B cell (primary cell): ENCODE results near the gene KRT80. TPM values are rescaled to one million over a fixed set of nuclear protein-coding genes. Genes with fewer than 3 reads are reported as not detected.

ENCODE experiments used
- ATAC-seq: fragments of 200-7000 bp; cut with Tn5 transposase; one replicate; pipeline ENCODE4 v1.10.0; 2021; ENCODE audit warnings: low read depth, mild to moderate bottlenecking, moderate number of reproducible peaks, moderate library complexity
- CTCF ChIA-PET: fragments of 350-600 bp; sonication (Branson Sonifier 250); formaldehyde crosslinking; loops from one replicate; lab custom pipeline; 2021; ENCODE audit warnings: antibody characterized with exemption, inconsistent platforms; lab: Charles Lee
- POLR2A ChIA-PET: fragments of 350-600 bp; sonication (Branson Sonifier 250); formaldehyde crosslinking; loops from one replicate; lab custom pipeline; 2021; ENCODE audit warnings: antibody characterized with exemption; lab: Charles Lee
- DNase-seq: peaks from one replicate; pipeline ENCODE4 v3.0.0; 2013
- H2AFZ ChIP-seq: 2 replicates; pipeline ENCODE4 v1.6.1; 2012; ENCODE audit warnings: mild to moderate bottlenecking, low read depth, low read length; ENCODE audit not compliant: insufficient read depth, poor library complexity, severe bottlenecking
- H3K27ac ChIP-seq, 2 donors: 1 replicate in 1 of 2; 2 replicates in 1 of 2; pipeline ENCODE4 v1.5.1; 2012 to 2013; ENCODE audit warnings: low read length in 2 of 2, mild to moderate bottlenecking in 2 of 2, moderate library complexity in 1 of 2
- H3K27me3 ChIP-seq, 4 experiments: fragments of 200-600 bp in 1 of 4; sonication (generic) in 1 of 4; replicated peaks in 1 of 4; 1 replicate in 2 of 4; 2 replicates in 2 of 4; pipeline versions ENCODE4 v1.6.1 to v1.7.0; 2013 to 2016; ENCODE audit warnings: low read length in 3 of 4, mild to moderate bottlenecking in 2 of 4, mixed read lengths in 1 of 4, moderate library complexity in 1 of 4; ENCODE audit not compliant: insufficient read depth in 4 of 4, control insufficient read depth in 3 of 4; ENCODE audit errors: control extremely low read depth in 1 of 4
- H3K36me3 ChIP-seq, 2 experiments: replicated peaks in 1 of 2; 1 replicate in 1 of 2; 2 replicates in 1 of 2; pipeline versions ENCODE4 v1.6.1 to v1.7.1; 2013; ENCODE audit warnings: low read length in 1 of 2; ENCODE audit not compliant: insufficient read depth in 2 of 2, control insufficient read depth in 1 of 2; ENCODE audit errors: control extremely low read depth in 1 of 2, extremely low read depth in 1 of 2
- H3K4me1 ChIP-seq, 2 donors: fragments of 200-600 bp in 1 of 2; sonication (generic) in 1 of 2; 1 replicate in 1 of 2; 2 replicates in 1 of 2; pipeline versions ENCODE4 v1.5.1 to v1.6.1; 2013 to 2017; ENCODE audit warnings: low read length in 2 of 2; ENCODE audit not compliant: control insufficient read depth in 2 of 2, insufficient read depth in 2 of 2
- H3K4me2 ChIP-seq: replicated peaks from 2 replicates; pipeline ENCODE3; 2012; ENCODE audit warnings: mild to moderate bottlenecking, low read depth, low read length; ENCODE audit not compliant: poor library complexity, severe bottlenecking
- H3K4me3 ChIP-seq, 5 experiments: fragments of 200-600 bp in 1 of 5; sonication (generic) in 1 of 5; 1 replicate in 3 of 5; 2 replicates in 2 of 5; pipeline versions ENCODE4 v1.5.1 to v1.7.0; 2011 to 2016; ENCODE audit warnings: low read length in 4 of 5, mild to moderate bottlenecking in 4 of 5, low read depth in 2 of 5, control low read depth in 1 of 5, moderate library complexity in 1 of 5; ENCODE audit not compliant: insufficient read depth in 1 of 5; ENCODE audit errors: control extremely low read depth in 1 of 5, extremely low read depth in 1 of 5
- H3K79me2 ChIP-seq: fragments of 200-600 bp; sonication (generic); one replicate; pipeline ENCODE4 v1.6.0; 2016; ENCODE audit warnings: low read length; ENCODE audit not compliant: control insufficient read depth, insufficient read depth
- H3K9ac ChIP-seq: fragments of 200-600 bp; sonication (generic); 2 replicates; pipeline ENCODE4 v1.6.1; 2017; ENCODE audit warnings: mild to moderate bottlenecking, low read length, moderate library complexity
- H3K9me3 ChIP-seq, 3 donors: one replicate each; pipeline versions ENCODE4 v1.6.1 to v1.7.1; 2013; ENCODE audit warnings: low read length in 2 of 3; ENCODE audit not compliant: control insufficient read depth in 2 of 3, insufficient read depth in 1 of 3; ENCODE audit errors: control extremely low read depth in 1 of 3
- H4K20me1 ChIP-seq: 2 replicates; pipeline ENCODE4 v1.6.0; 2012; ENCODE audit warnings: mild to moderate bottlenecking, low read length; ENCODE audit not compliant: insufficient read depth, control insufficient read depth, poor library complexity, severe bottlenecking
- H3K27ac Mint-ChIP-seq: one replicate; pipeline ENCODE4 v1.8.0; 2021; ENCODE audit warnings: mixed read lengths
- H3K27me3 Mint-ChIP-seq: one replicate; pipeline ENCODE4 v1.8.0; 2021; ENCODE audit warnings: mixed read lengths
- H3K4me1 Mint-ChIP-seq: one replicate; pipeline ENCODE4 v1.8.0; 2021; ENCODE audit warnings: mixed read lengths
- H3K4me3 Mint-ChIP-seq: one replicate; pipeline ENCODE4 v1.8.0; 2021; ENCODE audit warnings: mixed read lengths
- H3K9me3 Mint-ChIP-seq: one replicate; pipeline ENCODE4 v1.8.0; 2022; ENCODE audit warnings: mixed read lengths; ENCODE audit not compliant: insufficient read depth
- EZH2 ChIP-seq: IDR thresholded peaks from 2 replicates; pipeline ENCODE4 v1.6.1; 2012; ENCODE audit warnings: borderline replicate concordance, low read depth, mild to moderate bottlenecking, moderate library complexity, low read length; ENCODE audit not compliant: insufficient read depth, poor library complexity, severe bottlenecking
- WGBS: methylation state at CpG from one replicate; pipeline ENCODE4 v1.1.5; 2013; ENCODE audit warnings: missing lambda C conversion rate; ENCODE audit not compliant: insufficient coverage; 5-methylcytosine and 5-hydroxymethylcytosine counted together
- intact Hi-C: fragments of 100-400 bp; cut with micrococcal nuclease; formaldehyde crosslinking; loops from one replicate; pipeline ENCODE4 v1.10.0; 2022
- polyA plus RNA-seq: library from polyadenylated mRNA; depleted of rRNA; stranded (reverse); fragments of >200 nt; gene quantifications from 2 replicates; pipeline ENCODE4 v1.2.3, GENCODE V29; 2012
- total RNA-seq, 2 donors: library from RNA; stranded (reverse); fragments of 120-200 nt in 1 of 2; gene quantifications; 1 replicate in 1 of 2; 2 replicates in 1 of 2; pipeline versions ENCODE4 v1.2.3 to v1.2.4, GENCODE V29; 2013 to 2022
- TF ChIP-seq, protein P1 (sequence below): fragments of 200-600 bp; IDR thresholded peaks from one replicate; pipeline ENCODE4 v1.8.0; 2022; ENCODE audit warnings: antibody characterized with exemption, mild to moderate bottlenecking

Gene KRT80
- total and polyA plus RNA-seq, 2 donors (not counting 1 experiment from before 2014, with no cell fraction given), result not detected

DNA sequence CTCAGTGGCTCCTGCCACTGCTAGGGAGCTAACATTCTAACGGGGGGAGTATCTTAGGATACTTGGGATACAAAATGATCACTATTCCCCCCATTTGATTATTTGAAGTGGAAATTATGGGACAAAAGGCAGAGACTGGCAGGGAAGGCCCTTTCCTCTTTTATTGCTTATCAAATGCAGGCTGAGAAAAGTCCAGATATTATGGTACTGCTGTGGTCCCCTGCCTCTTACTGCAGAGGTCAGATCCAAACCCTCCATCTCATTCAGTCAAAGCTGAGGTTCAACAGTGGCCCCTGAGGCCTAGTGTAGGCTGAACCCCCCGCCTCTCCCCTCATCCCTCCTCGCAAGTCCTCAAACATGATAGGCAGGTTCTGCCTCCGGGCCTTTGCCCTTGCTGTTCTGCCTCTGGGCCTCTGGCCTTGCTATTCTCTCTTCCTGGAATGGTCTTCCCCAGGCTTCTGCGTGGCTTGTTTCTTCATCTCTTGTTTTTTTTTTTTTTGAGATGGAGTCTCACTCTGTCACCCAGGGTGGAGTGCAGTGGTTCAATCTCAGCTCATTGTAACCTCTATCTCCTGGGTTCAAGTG is 34.2 kb downstream of the KRT80 start:
- DNase-seq (no peak), ATAC-seq (no peak)
- Mint-ChIP-seq H3K4me3 (no peak overlapping the region), H3K9me3 (no peaks in the 10 kb centered on the region), H3K27ac (no peak overlapping the region), H3K4me1 (peaks cover 3% of the 10 kb centered on the region), H3K27me3 (peaks cover 17% of the 10 kb centered on the region)
- H3K27ac ChIP-seq, result no peak overlapping the region
- H3K36me3 ChIP-seq, result no peaks in the 10 kb centered on the region
- H3K4me1 ChIP-seq, result peaks cover 0 to 12% of the 10 kb centered on the region in 2 donors
- TF ChIP-seq EZH2, result no peak
- TF ChIP-seq, protein P1, sequence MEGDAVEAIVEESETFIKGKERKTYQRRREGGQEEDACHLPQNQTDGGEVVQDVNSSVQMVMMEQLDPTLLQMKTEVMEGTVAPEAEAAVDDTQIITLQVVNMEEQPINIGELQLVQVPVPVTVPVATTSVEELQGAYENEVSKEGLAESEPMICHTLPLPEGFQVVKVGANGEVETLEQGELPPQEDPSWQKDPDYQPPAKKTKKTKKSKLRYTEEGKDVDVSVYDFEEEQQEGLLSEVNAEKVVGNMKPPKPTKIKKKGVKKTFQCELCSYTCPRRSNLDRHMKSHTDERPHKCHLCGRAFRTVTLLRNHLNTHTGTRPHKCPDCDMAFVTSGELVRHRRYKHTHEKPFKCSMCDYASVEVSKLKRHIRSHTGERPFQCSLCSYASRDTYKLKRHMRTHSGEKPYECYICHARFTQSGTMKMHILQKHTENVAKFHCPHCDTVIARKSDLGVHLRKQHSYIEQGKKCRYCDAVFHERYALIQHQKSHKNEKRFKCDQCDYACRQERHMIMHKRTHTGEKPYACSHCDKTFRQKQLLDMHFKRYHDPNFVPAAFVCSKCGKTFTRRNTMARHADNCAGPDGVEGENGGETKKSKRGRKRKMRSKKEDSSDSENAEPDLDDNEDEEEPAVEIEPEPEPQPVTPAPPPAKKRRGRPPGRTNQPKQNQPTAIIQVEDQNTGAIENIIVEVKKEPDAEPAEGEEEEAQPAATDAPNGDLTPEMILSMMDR, result no peak
- no peak overlapping the region for H3K4me2 ChIP-seq
- intact Hi-C loops, result loop anchor here (10.0 kb wide), 1 partner anchor 717 kb away; no protein-coding TSS in a partner anchor
- no peaks in the 10 kb centered on the region for H4K20me1 ChIP-seq
- H3K9ac ChIP-seq, result no peak overlapping the region
- no peak overlapping the region for H2AFZ ChIP-seq
- H3K4me3 ChIP-seq, result no peak overlapping the region
- H3K79me2 ChIP-seq, result no peaks in the 10 kb centered on the region
- H3K27me3 ChIP-seq, result peaks cover 0 to 10% (median 0%) of the 10 kb centered on the region in 4 experiments
- H3K9me3 ChIP-seq, result peaks cover 0 to 8% (median 0%) of the 10 kb centered on the region in 3 donors
- POLR2A ChIA-PET, result no interaction called here
- 97% methylated on average over 3 of the region's 5 CpGs for WGBS
- CTCF ChIA-PET, result interaction anchor here (0.6 to 2.0 kb wide), 3 partner anchors 33 to 822 kb away, joined by 3 to 7 read pairs (median 5); no protein-coding TSS in a partner anchor
